Activated naive CD4-positive, alpha-beta T cell treated with anti-CD3 and anti-CD28 coated beads for 36 hours (primary cell): ENCODE results near the gene ARHGEF3. TPM values are rescaled to one million over a fixed set of nuclear protein-coding genes. Genes with fewer than 3 reads are reported as not detected.

Experiments
- CTCF ChIA-PET: fragments of 350-600 bp; sonication (Branson Sonifier 250); formaldehyde crosslinking; loops from one replicate; lab custom pipeline; 2021; ENCODE audit warnings: antibody characterized with exemption; lab: Charles Lee
- DNase-seq: peaks from one replicate; pipeline ENCODE4 v3.0.0-alpha.2; 2020
- H3K27ac Mint-ChIP-seq: one replicate; pipeline ENCODE4 v1.8.0; 2021; ENCODE audit warnings: mild to moderate bottlenecking, mixed read lengths
- H3K27me3 Mint-ChIP-seq: one replicate; pipeline ENCODE4 v1.8.0; 2021; ENCODE audit warnings: low read depth, mixed read lengths
- H3K36me3 Mint-ChIP-seq: one replicate; pipeline ENCODE4 v1.8.0; 2021; ENCODE audit warnings: low read depth, mixed read lengths
- H3K4me1 Mint-ChIP-seq: one replicate; pipeline ENCODE4 v1.8.0; 2021; ENCODE audit warnings: low read depth, mixed read lengths
- H3K4me3 Mint-ChIP-seq: one replicate; pipeline ENCODE4 v1.8.0; 2021; ENCODE audit warnings: mild to moderate bottlenecking, moderate library complexity, mixed read lengths
- H3K9me3 Mint-ChIP-seq: one replicate; pipeline ENCODE4 v1.8.0; 2021; ENCODE audit warnings: mixed read lengths
- intact Hi-C: fragments of 100-400 bp; cut with micrococcal nuclease; formaldehyde crosslinking; loops from one replicate; pipeline ENCODE4 v1.15.1; 2023
- total RNA-seq, 2 experiments: library from RNA; stranded (reverse); gene quantifications; one replicate each; pipeline ENCODE4 v1.2.3, GENCODE V29; 2021

The ARHGEF3 gene
- total RNA-seq, 2 experiments from 2014 or later: 36.4 to 37.7 TPM

GRCh38 chr3:56802378-56802745 lies 613 bp upstream of the ARHGEF3 start:
- H3K36me3 Mint-ChIP-seq: peaks cover 4% of the 10 kb centered on the region
- H3K27ac Mint-ChIP-seq: peak overlapping the region; percentile 65
- H3K4me3 Mint-ChIP-seq: peak overlapping the region; percentile 72
- H3K9me3 Mint-ChIP-seq: no peaks in the 10 kb centered on the region
- H3K27me3 Mint-ChIP-seq: no peaks in the 10 kb centered on the region
- CTCF ChIA-PET: interaction anchor here (0.7 to 10.1 kb wide), 24 partner anchors 12 to 423 kb away, joined by 3 to 204 read pairs (median 4); no protein-coding TSS in a partner anchor
- no peak for DNase-seq
- H3K4me1 Mint-ChIP-seq: peaks cover 35% of the 10 kb centered on the region
- intact Hi-C loops: loop anchor here (1.0 to 5.0 kb wide), 3 partner anchors 245 to 460 kb away; partner anchors contain the start of gene CCDC66

- peaks cover 45% of the 10 kb centered on the region for H3K4me1 Mint-ChIP-seq
- peak; percentile 38 for DNase-seq
- H3K27me3 Mint-ChIP-seq: no peaks in the 10 kb centered on the region
- peak overlapping the region; percentile 89 for H3K27ac Mint-ChIP-seq
- H3K4me3 Mint-ChIP-seq: peak overlapping the region; percentile 95
- CTCF ChIA-PET: interaction anchor here (0.6 to 10.1 kb wide), 45 partner anchors 11 to 244 kb away, joined by 3 to 204 read pairs (median 6); partner anchors contain the start of genes CCDC66 and TASOR
- H3K36me3 Mint-ChIP-seq: peaks cover 4% of the 10 kb centered on the region
- intact Hi-C loops: loop anchor here (1.0 to 5.0 kb wide), 8 partner anchors 48 to 459 kb away; no protein-coding TSS in a partner anchor
- no peaks in the 10 kb centered on the region for H3K9me3 Mint-ChIP-seq
Measured at GRCh38 chr3:56800832-56801661, 702 bp downstream of the ARHGEF3 start.

DNA sequence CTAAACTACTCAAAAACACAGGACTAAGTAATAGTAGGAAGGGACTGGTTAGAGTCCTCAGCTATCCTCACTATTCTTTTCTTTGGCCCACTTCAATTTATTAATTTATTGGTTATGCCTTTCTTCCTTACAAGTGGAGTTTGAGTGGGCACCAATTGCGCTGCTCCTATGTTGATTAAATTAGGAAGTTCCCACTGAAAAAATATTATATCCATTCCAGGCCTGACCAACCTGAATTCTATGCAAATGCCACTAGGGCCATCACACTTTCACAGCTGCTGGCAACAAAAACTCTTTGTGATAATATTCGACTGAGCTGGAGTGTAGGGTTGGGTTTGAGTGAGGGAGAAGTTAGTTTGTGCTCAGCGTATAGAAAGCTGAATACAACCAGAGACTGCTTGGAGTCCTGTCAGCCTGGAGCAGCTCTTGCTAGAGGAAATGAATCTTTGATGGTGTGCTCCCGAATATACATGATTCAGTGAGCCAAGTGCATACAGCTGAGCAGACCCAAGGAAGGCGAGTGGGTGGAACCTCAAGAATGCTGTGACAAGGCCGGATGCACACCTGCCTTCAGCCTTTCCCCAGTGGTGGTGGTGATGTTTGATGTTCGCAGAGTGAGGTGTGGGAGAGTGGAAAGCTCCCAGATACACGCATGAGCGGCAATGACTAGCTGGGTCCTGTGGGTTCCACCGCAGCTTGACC lies 1.5 kb downstream of the ARHGEF3 start:
- no peaks in the 10 kb centered on the region for H3K27me3 Mint-ChIP-seq
- peaks cover 52% of the 10 kb centered on the region for H3K4me1 Mint-ChIP-seq
- CTCF ChIA-PET: interaction anchor here (0.6 to 10.1 kb wide), 51 partner anchors 10 to 436 kb away, joined by 3 to 204 read pairs (median 6); partner anchors contain the start of genes CCDC66 and TASOR
- peak overlapping the region; percentile 89 for H3K27ac Mint-ChIP-seq
- peaks cover 7% of the 10 kb centered on the region for H3K36me3 Mint-ChIP-seq
- intact Hi-C loops: loop anchor here (1.0 to 5.0 kb wide), 8 partner anchors 47 to 458 kb away; no protein-coding TSS in a partner anchor
- peak overlapping the region; percentile 95 for H3K4me3 Mint-ChIP-seq
- no peaks in the 10 kb centered on the region for H3K9me3 Mint-ChIP-seq
- peak; percentile 91 for DNase-seq

DNA sequence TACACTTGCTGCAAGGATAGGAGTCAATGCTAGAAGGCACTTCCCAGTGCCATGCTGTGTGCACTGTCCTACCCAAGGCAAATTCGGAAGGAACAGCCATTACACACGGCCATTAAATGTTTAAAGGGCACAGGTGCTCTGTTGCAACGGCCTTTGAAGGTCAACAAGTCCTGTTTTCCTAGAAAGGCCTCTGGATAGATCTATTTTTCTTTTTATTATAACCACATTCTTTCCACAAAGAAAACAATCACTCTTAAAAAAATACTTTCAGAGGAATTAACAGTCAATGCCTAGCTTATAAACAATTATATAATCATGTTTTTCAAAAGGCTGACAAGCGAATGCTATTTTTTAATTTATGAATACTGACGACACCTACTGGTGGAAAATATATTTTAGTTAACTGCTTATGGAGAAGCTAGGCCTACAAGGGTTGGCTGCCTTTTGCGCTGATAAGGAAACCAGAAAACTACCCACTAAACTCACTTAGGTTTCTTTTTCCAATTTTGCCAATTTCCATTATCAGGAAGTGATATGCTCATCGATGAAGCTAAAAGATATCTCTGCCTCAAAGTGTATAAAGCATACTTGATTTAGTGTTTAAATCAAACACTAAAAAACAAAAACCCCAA lies 2.4 kb downstream of the ARHGEF3 start:
- H3K27ac Mint-ChIP-seq: peak overlapping the region; percentile 90
- H3K4me3 Mint-ChIP-seq: peak overlapping the region; percentile 82
- H3K36me3 Mint-ChIP-seq: peaks cover 7% of the 10 kb centered on the region
- H3K9me3 Mint-ChIP-seq: no peaks in the 10 kb centered on the region
- peaks cover 59% of the 10 kb centered on the region for H3K4me1 Mint-ChIP-seq
- CTCF ChIA-PET: interaction anchor here (0.6 to 10.1 kb wide), 39 partner anchors 9 to 197 kb away, joined by 3 to 204 read pairs (median 8); partner anchors contain the start of gene TASOR
- intact Hi-C loops: loop anchor here (1.0 to 2.0 kb wide), 5 partner anchors 9 to 97 kb away; no protein-coding TSS in a partner anchor
- peak; percentile 28 for DNase-seq
- no peaks in the 10 kb centered on the region for H3K27me3 Mint-ChIP-seq

DNA sequence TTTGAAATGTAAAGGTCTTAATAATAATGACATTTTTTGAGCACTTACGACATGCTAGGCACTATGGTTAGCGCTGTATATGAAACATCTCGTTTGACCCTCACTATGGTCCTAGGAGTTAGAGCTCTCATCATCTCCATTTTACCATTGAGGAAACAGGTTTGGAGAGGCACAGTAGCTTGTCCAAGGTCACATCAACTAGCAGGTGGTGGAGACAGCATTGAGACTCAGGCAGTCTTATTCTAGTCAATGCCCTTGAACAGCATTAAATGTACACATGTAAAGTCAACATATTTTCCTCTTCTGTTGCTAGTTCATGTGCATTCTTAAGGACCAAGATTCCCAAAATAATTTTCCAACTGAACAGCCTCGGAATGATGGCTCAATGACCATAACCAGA lies 4.8 kb downstream of the ARHGEF3 start:
- peaks cover 63% of the 10 kb centered on the region for H3K4me1 Mint-ChIP-seq
- peaks cover 14% of the 10 kb centered on the region for H3K36me3 Mint-ChIP-seq
- intact Hi-C loops: no loop called here
- peak overlapping the region; percentile 27 for H3K4me3 Mint-ChIP-seq
- H3K9me3 Mint-ChIP-seq: peaks cover 2% of the 10 kb centered on the region
- no peak for DNase-seq
- H3K27me3 Mint-ChIP-seq: no peaks in the 10 kb centered on the region
- peak overlapping the region; percentile 89 for H3K27ac Mint-ChIP-seq
- CTCF ChIA-PET: interaction anchor here (0.9 to 10.1 kb wide), 10 partner anchors 7 to 196 kb away, joined by 3 to 204 read pairs (median 56); no protein-coding TSS in a partner anchor

- CTCF ChIA-PET: interaction anchor here (5.4 to 10.0 kb wide), 3 partner anchors 12 to 93 kb away, joined by 62 to 204 read pairs (median 83); no protein-coding TSS in a partner anchor
- Mint-ChIP-seq H3K4me1 (peaks cover 70% of the 10 kb centered on the region), H3K36me3 (peaks cover 14% of the 10 kb centered on the region), H3K4me3 (peak overlapping the region; percentile 27), H3K9me3 (peaks cover 2% of the 10 kb centered on the region), H3K27ac (peak overlapping the region; percentile 89), H3K27me3 (no peaks in the 10 kb centered on the region)
- intact Hi-C loops: no loop called here
- DNase-seq: no peak
Measured at GRCh38 chr3:56796202-56796601, 5.5 kb downstream of the ARHGEF3 start.

DNA sequence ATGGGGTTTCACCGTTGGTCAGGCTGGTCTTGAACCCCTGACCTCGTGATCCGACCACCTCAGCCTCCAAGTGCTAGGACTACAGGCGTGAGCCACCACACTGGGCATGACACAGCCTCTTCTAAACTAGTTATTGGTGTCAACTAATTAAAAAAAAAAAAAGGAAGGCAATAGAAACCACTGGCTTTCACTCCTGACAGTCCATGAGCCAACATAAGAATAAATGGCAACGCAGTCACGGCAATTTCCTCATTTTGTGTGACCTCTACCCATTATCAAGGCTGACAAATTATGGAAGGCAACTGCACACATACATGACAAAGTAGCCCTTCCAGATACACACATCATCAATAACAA lies 5.9 kb downstream of the ARHGEF3 start:
- intact Hi-C loops: no loop called here
- no peak for DNase-seq
- Mint-ChIP-seq H3K4me3 (peak overlapping the region; percentile 15), H3K9me3 (peaks cover 2% of the 10 kb centered on the region), H3K36me3 (peaks cover 14% of the 10 kb centered on the region), H3K27ac (peak overlapping the region; percentile 89), H3K4me1 (peaks cover 74% of the 10 kb centered on the region), H3K27me3 (no peaks in the 10 kb centered on the region)
- CTCF ChIA-PET: interaction anchor here (5.4 to 10.0 kb wide), 3 partner anchors 12 to 93 kb away, joined by 62 to 204 read pairs (median 83); no protein-coding TSS in a partner anchor

DNA sequence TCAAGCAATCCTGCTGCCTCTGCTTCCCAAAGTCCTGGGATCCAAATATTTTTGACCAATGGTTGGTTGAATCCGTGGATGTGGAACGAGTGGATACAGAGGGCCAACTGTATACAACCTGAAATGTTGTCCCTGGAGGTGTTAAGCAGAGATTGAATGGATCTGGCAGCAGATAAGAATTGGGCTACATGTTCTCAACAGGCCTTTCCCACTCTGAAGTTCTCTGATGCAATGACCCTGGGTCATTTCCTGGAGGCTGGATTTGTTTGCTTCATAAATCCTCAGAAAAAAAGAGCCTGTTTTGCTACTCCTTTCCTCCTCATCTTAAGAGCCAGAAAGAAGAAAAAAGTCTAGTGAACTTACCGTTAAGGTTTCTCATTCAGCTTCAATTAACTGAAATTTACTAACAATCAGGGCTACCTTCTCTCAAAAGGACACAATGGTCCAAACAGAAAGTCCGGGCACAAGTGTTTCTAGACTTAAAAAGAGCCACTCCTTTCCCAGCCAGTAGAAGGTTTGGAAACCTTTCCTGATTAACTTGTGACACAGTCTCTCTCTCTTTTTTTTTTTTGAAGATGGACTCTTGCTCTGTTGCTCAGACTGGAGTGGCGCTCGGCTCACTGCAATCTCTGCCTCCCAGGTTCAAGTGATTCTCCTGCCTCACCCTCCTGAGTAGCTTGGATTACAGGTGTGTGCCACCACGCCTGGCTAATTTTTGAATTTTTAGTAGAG lies 6.5 kb downstream of the ARHGEF3 start:
- peak overlapping the region; percentile 89 for H3K27ac Mint-ChIP-seq
- H3K4me1 Mint-ChIP-seq: peaks cover 75% of the 10 kb centered on the region
- H3K27me3 Mint-ChIP-seq: no peaks in the 10 kb centered on the region
- H3K4me3 Mint-ChIP-seq: no peak overlapping the region
- CTCF ChIA-PET: interaction anchor here (0.6 to 10.0 kb wide), 3 partner anchors 11 to 210 kb away, joined by 3 to 204 read pairs (median 3); no protein-coding TSS in a partner anchor
- intact Hi-C loops: no loop called here
- peaks cover 11% of the 10 kb centered on the region for H3K36me3 Mint-ChIP-seq
- H3K9me3 Mint-ChIP-seq: peaks cover 2% of the 10 kb centered on the region
- no peak for DNase-seq

- peaks cover 10% of the 10 kb centered on the region for H3K36me3 Mint-ChIP-seq
- peak; percentile 42 for DNase-seq
- CTCF ChIA-PET: interaction anchor here (0.7 to 5.2 kb wide), 6 partner anchors 7 to 196 kb away, joined by 3 to 83 read pairs (median 4); partner anchors contain the start of gene ARHGEF3
- intact Hi-C loops: loop anchor here (1.0 kb wide), 1 partner anchor 9 kb away; no protein-coding TSS in a partner anchor
- peaks cover 2% of the 10 kb centered on the region for H3K9me3 Mint-ChIP-seq
- H3K4me3 Mint-ChIP-seq: no peak overlapping the region
- peaks cover 83% of the 10 kb centered on the region for H3K4me1 Mint-ChIP-seq
- peak overlapping the region; percentile 81 for H3K27ac Mint-ChIP-seq
- H3K27me3 Mint-ChIP-seq: no peaks in the 10 kb centered on the region
Measured at GRCh38 chr3:56792193-56792592, 9.6 kb downstream of the ARHGEF3 start.

DNA sequence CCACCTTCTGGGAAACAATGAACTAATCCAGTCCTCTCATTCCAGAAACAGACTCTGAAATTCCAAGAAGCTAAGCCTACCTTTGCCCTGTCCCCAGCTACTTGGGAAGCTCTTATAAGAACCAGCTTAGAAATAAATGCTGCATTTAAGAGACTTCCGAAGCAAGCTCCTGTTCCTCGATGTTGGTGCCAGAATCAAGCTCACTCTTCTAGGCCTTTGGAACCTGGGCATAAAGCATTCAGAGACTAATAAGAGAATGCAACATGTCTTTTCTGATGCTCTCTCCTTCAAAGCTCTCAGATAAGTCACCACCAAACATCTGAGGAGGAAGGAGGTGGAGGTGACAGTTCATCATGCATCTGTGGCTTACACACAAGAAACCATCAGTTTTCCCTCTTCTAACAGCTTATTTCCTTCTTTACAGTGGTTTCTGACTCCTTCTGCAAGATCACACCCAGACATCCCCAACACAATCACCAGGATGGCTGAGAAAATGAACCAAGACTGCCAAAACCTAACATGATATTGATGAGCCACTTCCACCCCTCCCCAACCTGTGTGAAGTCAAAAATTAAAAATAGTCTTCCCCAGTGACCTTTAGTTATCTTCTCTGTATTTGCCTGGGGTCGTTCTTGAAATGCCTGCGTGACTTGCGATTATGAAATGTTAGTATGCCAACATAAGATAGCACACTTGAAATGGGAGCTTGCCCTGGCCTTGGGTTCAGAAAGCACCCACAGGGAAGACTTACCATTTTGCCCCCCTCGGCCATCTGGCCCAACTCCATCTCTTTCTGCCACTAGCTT lies 11.5 kb downstream of the ARHGEF3 start:
- Mint-ChIP-seq H3K9me3 (peaks cover 2% of the 10 kb centered on the region), H3K4me3 (peak overlapping the region; percentile 19), H3K27ac (peak overlapping the region; percentile 98), H3K4me1 (peaks cover 84% of the 10 kb centered on the region), H3K36me3 (peaks cover 8% of the 10 kb centered on the region), H3K27me3 (no peaks in the 10 kb centered on the region)
- intact Hi-C loops: loop anchor here (1.0 kb wide), 3 partner anchors 9 to 72 kb away; no protein-coding TSS in a partner anchor
- DNase-seq: peak; percentile 57
- CTCF ChIA-PET: interaction anchor here (0.7 to 5.2 kb wide), 13 partner anchors 9 to 198 kb away, joined by 3 to 83 read pairs (median 3); partner anchors contain the start of gene ARHGEF3
